ENCODE data around the gene NR4A1. TPM values are rescaled to one million over a fixed set of nuclear protein-coding genes. Genes with fewer than 3 reads are reported as not detected.

NR4A1 gene
- total RNA-seq, 4 donors from 2014 or later = 390 to 1,252 (median 718) TPM

DNA sequence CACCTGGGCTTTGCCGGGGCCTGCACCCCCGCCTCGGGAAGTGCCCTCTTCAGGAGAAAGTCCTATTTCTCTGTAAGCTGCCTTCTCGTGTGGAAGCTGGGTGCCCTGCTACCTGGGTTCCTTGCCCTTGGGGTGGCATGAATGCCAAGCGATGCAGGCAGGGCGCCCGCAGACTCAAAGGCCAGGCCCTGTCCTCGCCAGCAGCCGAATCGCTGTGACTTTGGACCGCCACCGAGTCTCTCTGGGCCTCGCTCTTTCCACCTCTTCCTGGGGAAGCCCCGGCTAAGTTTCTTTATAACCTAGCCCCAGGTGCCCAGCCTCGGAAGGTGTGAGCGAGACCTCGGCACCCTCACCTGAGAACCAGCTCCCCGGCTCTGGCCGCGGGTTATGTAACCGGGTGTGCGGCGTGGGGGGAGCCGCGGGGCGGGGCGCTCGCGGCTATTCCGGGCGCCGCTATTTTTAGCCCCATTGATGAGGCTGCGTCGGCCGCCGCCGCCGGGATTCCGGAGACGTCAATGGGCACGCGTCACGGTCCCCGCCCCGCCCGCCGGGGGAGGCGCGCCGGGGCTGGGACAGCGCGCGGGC is 14.6 kb upstream of the NR4A1 start:
- Histone ChIP-seq H3K4me3 (peak overlapping the region; percentile 15 to 84 (median 36)), H3K4me1 (peaks cover 4 to 74% (median 29%) of the 10 kb centered on the region in 4 donors), H3K27ac (peak overlapping the region; percentile 79 to 99 (median 93)), H3K9me3 (no peaks in the 10 kb centered on the region), H3K36me3 (no peaks in the 10 kb centered on the region), H3K27me3 (no peaks in the 10 kb centered on the region)
- WGBS, 2 donors = 11 to 19% methylated on average over 23 to 28 of the region's 53 CpGs
- peak; percentile 82 to 89 for DNase-seq (ENCODE audit: low spot score in 2 of 2)
- TF ChIP-seq POLR2A (IDR thresholded peaks at IDR 0.05) (peak in 1 of 2 donors; percentile 85), EP300 (IDR thresholded peaks at IDR 0.05) (peak; percentile 95 to 100), CTCF (IDR thresholded peaks at IDR 0.05) (peak in 1 of 5 experiments; percentile 31)

GRCh38 chr12:52037248-52037861 is 13.9 kb upstream of the NR4A1 start:
- WGBS, 2 donors = 2 to 8% methylated on average over 7 to 18 of the region's 59 CpGs
- Histone ChIP-seq H3K27me3 (no peaks in the 10 kb centered on the region), H3K4me1 (peaks cover 0 to 75% (median 29%) of the 10 kb centered on the region in 4 donors), H3K36me3 (no peaks in the 10 kb centered on the region), H3K4me3 (peak overlapping the region; percentile 50 to 84 (median 70)), H3K9me3 (no peaks in the 10 kb centered on the region), H3K27ac (peak overlapping the region; percentile 85 to 99 (median 94))
- TF ChIP-seq EP300 (IDR thresholded peaks at IDR 0.05) = peak in 1 of 2 donors; percentile 61
- TF ChIP-seq POLR2A (IDR thresholded peaks at IDR 0.05) = peak in 1 of 2 donors; percentile 20
- TF ChIP-seq CTCF (IDR thresholded peaks at IDR 0.05) = no peak
- DNase-seq (ENCODE audit: low spot score in 2 of 2) = no peak

DNA sequence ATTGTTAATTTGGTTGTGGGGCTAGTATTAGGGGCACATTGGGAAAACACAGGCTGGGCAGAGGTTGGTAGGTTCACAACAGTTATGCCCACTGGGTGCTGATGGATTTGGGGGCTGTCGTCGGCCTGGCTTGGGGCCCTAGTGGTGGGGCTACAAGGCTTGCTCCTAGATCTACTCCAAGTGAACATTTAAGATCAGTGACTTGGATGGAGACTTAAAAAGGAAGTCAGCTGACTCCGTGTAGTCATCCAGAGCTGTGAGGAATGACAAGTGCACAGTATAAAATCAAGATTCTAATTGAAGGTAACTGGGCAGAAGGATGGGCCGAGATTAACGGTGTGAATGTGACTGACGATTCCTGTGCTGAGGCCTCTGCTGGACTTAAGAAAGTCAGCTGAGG is 12.8 kb upstream of the NR4A1 start:
- Histone ChIP-seq H3K4me3 (peak overlapping the region in 3 of 4 donors; percentile 1 to 84 (median 74)), H3K4me1 (peaks cover 0 to 79% (median 31%) of the 10 kb centered on the region in 4 donors), H3K9me3 (no peaks in the 10 kb centered on the region), H3K36me3 (no peaks in the 10 kb centered on the region), H3K27me3 (no peaks in the 10 kb centered on the region), H3K27ac (peak overlapping the region; percentile 85 to 99 (median 94))
- WGBS, 2 donors = 72 to 78% methylated on average over 6 of the region's 6 CpGs
- no peak for DNase-seq (ENCODE audit: low spot score in 2 of 2)
- TF ChIP-seq EP300 (IDR thresholded peaks at IDR 0.05) (peak in 1 of 2 donors; percentile 30), POLR2A (IDR thresholded peaks at IDR 0.05) (peak in 1 of 2 donors; percentile 25), CTCF (IDR thresholded peaks at IDR 0.05) (peak in 1 of 5 experiments; percentile 10)

- no peaks in the 10 kb centered on the region for H3K36me3 ChIP-seq
- peaks cover 0 to 81% (median 40%) of the 10 kb centered on the region in 4 donors for H3K4me1 ChIP-seq
- H3K27ac ChIP-seq = peak overlapping the region in 3 of 4 donors; percentile 40 to 99 (median 83)
- no peak for DNase-seq (ENCODE audit: low spot score in 2 of 2)
- 62 to 73% methylated on average over 3 of the region's 3 CpGs for WGBS, 2 donors
- H3K9me3 ChIP-seq = no peaks in the 10 kb centered on the region
- TF ChIP-seq CTCF (IDR thresholded peaks at IDR 0.05) = no peak
- no peak overlapping the region for H3K4me3 ChIP-seq
- H3K27me3 ChIP-seq = no peaks in the 10 kb centered on the region
Observed at GRCh38 chr12:52041035-52041434, 10.2 kb upstream of the NR4A1 start.

GRCh38 chr12:52041695-52042123 is 9.5 kb upstream of the NR4A1 start:
- TF ChIP-seq CTCF (IDR thresholded peaks at IDR 0.05) (no peak), EP300 (IDR thresholded peaks at IDR 0.05) (no peak), POLR2A (IDR thresholded peaks at IDR 0.05) (no peak)
- 47 to 69% methylated on average over 5 to 6 of the region's 6 CpGs for WGBS, 2 donors
- H3K4me1 ChIP-seq = peaks cover 0 to 81% (median 38%) of the 10 kb centered on the region in 4 donors
- H3K36me3 ChIP-seq = no peaks in the 10 kb centered on the region
- H3K27ac ChIP-seq = peak overlapping the region; percentile 22 to 99 (median 62)
- H3K27me3 ChIP-seq = no peaks in the 10 kb centered on the region
- H3K4me3 ChIP-seq = no peak overlapping the region
- no peaks in the 10 kb centered on the region for H3K9me3 ChIP-seq
- DNase-seq (ENCODE audit: low spot score in 2 of 2) = no peak
